K562 (cell line): ENCODE measurements around the gene AHSG. TPM values are rescaled to one million over a fixed set of nuclear protein-coding genes. Genes with fewer than 3 reads are reported as not detected.

Experiments used
- ATAC-seq: fragments of 200-7000 bp; cut with Tn5 transposase; 3 replicates; pipeline ENCODE4 v1.9.1; 2020; ENCODE audit warnings: moderate library complexity
- BruUV-seq: library from RNA; stranded (reverse); fragments of 400-500 nt; replicated peaks from 2 replicates; lab custom pipeline; 2021; lab: Mats Ljungman, UMichigan
- CTCF ChIA-PET: fragments of 300-600 bp; formaldehyde crosslinking; extraction: SDS; loops from one replicate; lab custom pipeline; 2021; ENCODE audit warnings: low intra/inter-chr PET ratio; lab: Yijun Ruan, JAX
- POLR2A ChIA-PET: fragments of 300-600, 350-650 bp; sonication (Branson Sonifier 250); formaldehyde crosslinking; extraction: SDS; loops from one replicate; lab custom pipeline; 2021; ENCODE audit warnings: antibody characterized with exemption, inconsistent platforms; lab: Yijun Ruan, JAX
- DNase-seq, 4 experiments: peaks; one replicate each; pipeline versions ENCODE4 v3.0.0 to v3.0.0-alpha.2; 2011 to 2018; ENCODE audit warnings: low spot score in 3 of 4, mixed read lengths in 3 of 4; ENCODE audit errors: extremely low read depth in 1 of 4
- FAIRE-seq: peaks from 2 replicates; lab custom pipeline; 2011; peaks lifted over from hg19 to GRCh38; lab: Jason Lieb, UNC
- H2AFZ ChIP-seq: 2 replicates; pipeline ENCODE4 v1.6.0; 2011; ENCODE audit warnings: low read depth, low read length, control low read depth, inconsistent platforms
- H3K27ac ChIP-seq: fragments of 200-600 bp; 3 replicates; pipeline ENCODE4 v1.8.0; 2011; ENCODE audit warnings: low read depth, mild to moderate bottlenecking, control low read depth, inconsistent platforms, low read length, moderate library complexity, mixed read lengths; ENCODE audit errors: extremely low read depth
- H3K27me3 ChIP-seq, 2 experiments: fragments of 300-600 bp in 1 of 2; 2 replicates in 1 of 2; 3 replicates in 1 of 2; pipeline versions ENCODE4 v1.6.0 to v1.8.0; 2011; ENCODE audit warnings: inconsistent platforms in 2 of 2, low read length in 2 of 2, mild to moderate bottlenecking in 1 of 2, mixed read lengths in 1 of 2, moderate library complexity in 1 of 2; ENCODE audit not compliant: control insufficient read depth in 2 of 2, insufficient read depth in 2 of 2
- H3K36me3 ChIP-seq: fragments of 300-600 bp; 3 replicates; pipeline ENCODE4 v1.8.0; 2011; ENCODE audit warnings: mild to moderate bottlenecking, low read length, inconsistent platforms; ENCODE audit not compliant: control insufficient read depth, insufficient read depth
- H3K4me1 ChIP-seq, 2 experiments: fragments of 200-600 bp in 1 of 2; replicated peaks in 1 of 2; 2 replicates in 1 of 2; 3 replicates in 1 of 2; pipeline versions ENCODE4 v1.5.1 to v1.8.0; 2011; ENCODE audit warnings: inconsistent platforms in 2 of 2, low read length in 2 of 2, mild to moderate bottlenecking in 1 of 2, mixed read lengths in 1 of 2, moderate library complexity in 1 of 2; ENCODE audit not compliant: control insufficient read depth in 2 of 2, insufficient read depth in 2 of 2
- H3K4me2 ChIP-seq: 2 replicates; pipeline ENCODE4 v1.6.1; 2011; ENCODE audit warnings: low read length, control low read depth, inconsistent platforms, mixed read lengths; ENCODE audit not compliant: insufficient read depth
- H3K4me3 ChIP-seq: fragments of 200-600 bp; sonication (generic), shearing (Covaris generic); 2 replicates; pipeline ENCODE4 v1.5.1; 2016; ENCODE audit warnings: control low read depth, inconsistent platforms
- H3K79me2 ChIP-seq: fragments of 200-600 bp; 3 replicates; pipeline ENCODE4 v1.8.0; 2011; ENCODE audit warnings: low read length, inconsistent platforms; ENCODE audit not compliant: control insufficient read depth, insufficient read depth
- H3K9ac ChIP-seq, 2 experiments: 2 replicates each; pipeline versions ENCODE4 v1.6.0 to v1.6.1; 2011; ENCODE audit warnings: low read depth in 2 of 2, low read length in 2 of 2, control low read depth in 1 of 2, inconsistent platforms in 1 of 2, mild to moderate bottlenecking in 1 of 2, mixed read lengths in 1 of 2; ENCODE audit not compliant: insufficient read depth in 1 of 2
- H3K9me1 ChIP-seq: one replicate; pipeline ENCODE4 v1.6.0; 2011; ENCODE audit warnings: inconsistent platforms, mild to moderate bottlenecking, low read length, moderate library complexity; ENCODE audit not compliant: control insufficient read depth, insufficient read depth
- H3K9me3 ChIP-seq: replicated peaks from 2 replicates; pipeline ENCODE4 v1.5.1; 2011; ENCODE audit warnings: low read depth, low read length, inconsistent platforms; ENCODE audit not compliant: control insufficient read depth, insufficient read depth
- H4K20me1 ChIP-seq: replicated peaks from 2 replicates; pipeline ENCODE4 v1.6.1; 2011; ENCODE audit warnings: low read length, inconsistent platforms, mixed read lengths; ENCODE audit not compliant: control insufficient read depth, insufficient read depth
- JUN ChIP-seq, 2 experiments: sonication (generic) in 1 of 2; formaldehyde crosslinking in 1 of 2; IDR thresholded peaks; 2 replicates each; pipeline versions ENCODE4 v1.6.1 to v1.8.0; 2012 to 2022; ENCODE audit warnings: borderline replicate concordance in 2 of 2, mild to moderate bottlenecking in 2 of 2, improper control_type of control experiment in 1 of 2, low read depth in 1 of 2, low read length in 1 of 2, missing genetic modification reagents in 1 of 2
- PHTF2 ChIP-seq: fragments of 250-450 bp; sonication (Bioruptor Pico); IDR thresholded peaks from 2 replicates; pipeline ENCODE4 v1.5.0; 2021; ENCODE audit warnings: mild to moderate bottlenecking
- SIN3A ChIP-seq, 2 experiments: fragments of 150-350 bp in 1 of 2; IDR thresholded peaks; 2 replicates each; pipeline ENCODE4 v1.6.1; 2011 to 2016; ENCODE audit warnings: borderline replicate concordance in 2 of 2, low read depth in 2 of 2, low read length in 2 of 2, mild to moderate bottlenecking in 2 of 2, moderate library complexity in 2 of 2; ENCODE audit not compliant: control insufficient read depth in 1 of 2
- SRSF1 ChIP-seq: fragments of 200-400 bp; formaldehyde crosslinking; IDR thresholded peaks from 2 replicates; pipeline ENCODE4 v1.6.1; 2017; ENCODE audit warnings: mild to moderate bottlenecking, low read depth, low read length, moderate library complexity
- TARDBP ChIP-seq: fragments of 450-650 bp; IDR thresholded peaks from 2 replicates; pipeline ENCODE4 v1.6.1; 2016
- WGBS: fragments of 100-300 bp; shearing (Covaris generic); methylation state at CpG from one replicate; pipeline ENCODE4 v1.1.6; 2016; ENCODE audit warnings: low coverage, mixed read lengths; ENCODE audit not compliant: insufficient coverage; ENCODE audit errors: missing lambda C conversion rate; 5-methylcytosine and 5-hydroxymethylcytosine counted together
- in situ Hi-C: fragments of 300-500 bp; cut with MboI; formaldehyde crosslinking; loops from 4 replicates; pipeline ENCODE4 v1.15.0; 2018; ENCODE audit warnings: inconsistent platforms, mixed read lengths
- intact Hi-C: fragments of 100-400 bp; cut with micrococcal nuclease; formaldehyde crosslinking; loops from 2 replicates; pipeline ENCODE4 v1.14.2; 2022
- polyA plus RNA-seq, 8 experiments: library from polyadenylated mRNA; depleted of rRNA in 4 of 8; stranded (reverse) in 5 of 8; unstranded in 3 of 8; fragments of >200 nt; fragmentation: Nextera tagmentation in 2 of 8; fragmentation: Illumina TruSeq in 1 of 8; extraction: Ambion mirVana in 2 of 8; extraction: Trizol in 1 of 8; gene quantifications; 2 replicates each; pipeline versions ENCODE4 v1.2.1 to v1.2.3, GENCODE V29; 2011 to 2014; ENCODE audit warnings: inconsistent platforms in 1 of 8, missing spikeins in 1 of 8
- total RNA-seq, 7 experiments: library from RNA; depleted of rRNA in 6 of 7; stranded (reverse); fragments of >200 nt in 6 of 7; fragmentation: Illumina TruSeq in 2 of 7; extraction: Trizol in 2 of 7; gene quantifications; 2 replicates each; pipeline versions ENCODE4 v1.2.1 to v1.2.3, GENCODE V29; 2011 to 2021; ENCODE audit warnings: low replicate concordance in 1 of 7
- TF ChIP-seq, protein P1 (sequence below): fragments of 250-450 bp; sonication (Bioruptor Pico); IDR thresholded peaks from 2 replicates; pipeline ENCODE4 v1.4.0; 2020
- TF ChIP-seq, protein P2 (sequence below): fragments of 450-650 bp; IDR thresholded peaks from 2 replicates; pipeline ENCODE4 v1.6.1; 2014; ENCODE audit warnings: low read depth, mild to moderate bottlenecking, moderate library complexity, borderline replicate concordance
- TF ChIP-seq, protein P3 (sequence below), 2 experiments: IDR thresholded peaks; 2 replicates each; pipeline ENCODE4 v1.6.1; 2011; ENCODE audit warnings: borderline replicate concordance in 1 of 2, control low read depth in 1 of 2, low read depth in 1 of 2, low read length in 1 of 2, mild to moderate bottlenecking in 1 of 2, mixed read lengths in 1 of 2, moderate library complexity in 1 of 2; ENCODE audit not compliant: insufficient read depth in 1 of 2, insufficient read length in 1 of 2, poor library complexity in 1 of 2, severe bottlenecking in 1 of 2; ENCODE audit errors: extremely low read depth in 1 of 2
- TF ChIP-seq, protein P4 (sequence below): sonication (generic); formaldehyde crosslinking; IDR thresholded peaks from 2 replicates; pipeline ENCODE4 v1.8.0; 2022; ENCODE audit warnings: mild to moderate bottlenecking, missing genetic modification reagents, borderline replicate concordance
- TF ChIP-seq, protein P5 (sequence below): sonication (generic); formaldehyde crosslinking; IDR thresholded peaks from 2 replicates; pipeline ENCODE4 v1.8.0; 2022; ENCODE audit warnings: missing genetic modification reagents, mild to moderate bottlenecking, moderate library complexity, borderline replicate concordance

The AHSG gene
- total and polyA plus RNA-seq, 9 of the 15 experiments (the other 6 are each of a cell fraction or from before 2014, with no cell fraction given), result 0.69 TPM; not detected in 8

DNA sequence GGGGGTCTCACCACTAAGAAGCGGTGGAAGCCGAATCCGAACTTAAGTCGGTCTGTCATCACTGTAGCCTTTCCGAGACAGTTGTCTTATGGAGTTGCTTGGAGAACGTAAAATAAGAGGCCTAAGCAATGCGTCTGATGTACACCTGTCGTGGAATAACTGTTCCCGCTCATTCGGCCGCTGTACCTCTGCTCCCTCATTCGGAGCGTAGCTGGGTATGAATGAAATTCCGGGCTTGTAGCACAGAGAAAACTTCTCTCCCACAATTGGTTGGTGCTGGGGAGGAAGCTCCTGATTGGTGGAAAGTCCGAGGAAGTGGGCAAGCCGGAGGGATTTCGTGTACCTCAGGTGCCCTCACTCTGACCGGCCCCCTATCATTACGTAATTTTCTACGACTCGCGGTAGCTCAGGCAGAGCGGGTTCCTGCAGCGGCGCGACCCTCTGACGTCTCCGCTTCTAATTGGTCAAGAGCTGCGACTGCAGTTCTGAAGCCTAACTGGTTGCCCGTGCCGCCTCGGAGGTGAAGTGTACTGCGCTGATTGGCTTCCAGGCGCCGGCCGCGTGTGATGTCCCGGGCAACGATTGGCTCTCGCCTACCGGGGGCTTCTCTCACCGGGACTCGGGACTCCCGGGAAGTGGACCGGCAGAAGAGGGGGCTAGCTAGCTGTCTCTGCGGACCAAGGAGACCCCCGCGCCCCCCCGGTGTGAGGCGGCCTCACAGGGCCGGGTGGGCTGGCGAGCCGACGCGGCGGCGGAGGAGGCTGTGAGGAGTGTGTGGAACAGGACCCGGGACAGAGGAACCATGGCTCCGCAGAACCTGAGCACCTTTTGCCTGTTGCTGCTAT, 42.5 kb upstream of the AHSG start, which contains the start of gene DNAJB11:
Gene DNAJB11 (plus strand): TSS at position 625 of the 845 bp plus-strand sequence. CDS start 178 bp downstream, at position 803.
- CTCF ChIA-PET, result no interaction called here
- Histone ChIP-seq H3K4me2 (peak within 1 kb of the TSS; percentile 100), H3K9me1 (no peaks in the 10 kb centered on the region), H3K4me1 (peaks cover 3 to 11% of the 10 kb centered on the region in 2 experiments; a peak in 4 of 5 replicates), H2AFZ (peak within 1 kb of the TSS; percentile 89), H3K4me3 (peak within 1 kb of the TSS; percentile 96), H3K36me3 (peaks cover 34% of the 10 kb centered on the region; the same call in 2 of the 3 replicates), H3K79me2 (peaks cover 67% of the 10 kb centered on the region), H3K27ac (peak within 1 kb of the TSS; percentile 95), H3K9me3 (no peaks in the 10 kb centered on the region), H3K27me3 (no peaks in the 10 kb centered on the region), H4K20me1 (no peaks in the 10 kb centered on the region), H3K9ac (peak within 1 kb of the TSS; percentile 95)
- POLR2A ChIA-PET, result interaction anchor here (0.6 to 5.7 kb wide), 17 partner anchors 10 to 1176 kb away, joined by 3 to 64 read pairs (median 3); partner anchors contain the start of genes EIF4A2 and TRA2B
- intact Hi-C loops (loop anchor here (1.0 kb wide), 1 partner anchor 461 kb away; the partner anchor contains the start of gene ETV5), in situ Hi-C loops (no loop called here)
- no TSS peak for BruUV-seq
- peak; percentile 93 to 99 (median 97) for DNase-seq
- under 1% methylated on average over 49 of the region's 59 CpGs for WGBS
- peak; percentile 98 for FAIRE-seq
- ATAC-seq, result peak; percentile 88
- TF ChIP-seq, protein P1, sequence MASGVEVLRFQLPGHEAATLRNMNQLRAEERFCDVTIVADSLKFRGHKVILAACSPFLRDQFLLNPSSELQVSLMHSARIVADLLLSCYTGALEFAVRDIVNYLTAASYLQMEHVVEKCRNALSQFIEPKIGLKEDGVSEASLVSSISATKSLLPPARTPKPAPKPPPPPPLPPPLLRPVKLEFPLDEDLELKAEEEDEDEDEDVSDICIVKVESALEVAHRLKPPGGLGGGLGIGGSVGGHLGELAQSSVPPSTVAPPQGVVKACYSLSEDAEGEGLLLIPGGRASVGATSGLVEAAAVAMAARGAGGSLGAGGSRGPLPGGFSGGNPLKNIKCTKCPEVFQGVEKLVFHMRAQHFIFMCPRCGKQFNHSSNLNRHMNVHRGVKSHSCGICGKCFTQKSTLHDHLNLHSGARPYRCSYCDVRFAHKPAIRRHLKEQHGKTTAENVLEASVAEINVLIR (CRISPR knock-in tag), result peak; percentile 94
- TF ChIP-seq TARDBP, result no peak
- TF ChIP-seq, protein P2, sequence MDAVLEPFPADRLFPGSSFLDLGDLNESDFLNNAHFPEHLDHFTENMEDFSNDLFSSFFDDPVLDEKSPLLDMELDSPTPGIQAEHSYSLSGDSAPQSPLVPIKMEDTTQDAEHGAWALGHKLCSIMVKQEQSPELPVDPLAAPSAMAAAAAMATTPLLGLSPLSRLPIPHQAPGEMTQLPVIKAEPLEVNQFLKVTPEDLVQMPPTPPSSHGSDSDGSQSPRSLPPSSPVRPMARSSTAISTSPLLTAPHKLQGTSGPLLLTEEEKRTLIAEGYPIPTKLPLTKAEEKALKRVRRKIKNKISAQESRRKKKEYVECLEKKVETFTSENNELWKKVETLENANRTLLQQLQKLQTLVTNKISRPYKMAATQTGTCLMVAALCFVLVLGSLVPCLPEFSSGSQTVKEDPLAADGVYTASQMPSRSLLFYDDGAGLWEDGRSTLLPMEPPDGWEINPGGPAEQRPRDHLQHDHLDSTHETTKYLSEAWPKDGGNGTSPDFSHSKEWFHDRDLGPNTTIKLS, result peak; percentile 68
- TF ChIP-seq, protein P3, sequence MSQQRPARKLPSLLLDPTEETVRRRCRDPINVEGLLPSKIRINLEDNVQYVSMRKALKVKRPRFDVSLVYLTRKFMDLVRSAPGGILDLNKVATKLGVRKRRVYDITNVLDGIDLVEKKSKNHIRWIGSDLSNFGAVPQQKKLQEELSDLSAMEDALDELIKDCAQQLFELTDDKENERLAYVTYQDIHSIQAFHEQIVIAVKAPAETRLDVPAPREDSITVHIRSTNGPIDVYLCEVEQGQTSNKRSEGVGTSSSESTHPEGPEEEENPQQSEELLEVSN (IDR thresholded peaks at IDR 0.05; ENCODE audit: borderline replicate concordance in 1 of 2, extremely low read depth in 1 of 2, insufficient read depth in 1 of 2, insufficient read length in 1 of 2, low read depth in 1 of 2, low read length in 1 of 2, poor library complexity in 1 of 2, severe bottlenecking in 1 of 2), result peak; percentile 55 to 59
- TF ChIP-seq, protein P4, sequence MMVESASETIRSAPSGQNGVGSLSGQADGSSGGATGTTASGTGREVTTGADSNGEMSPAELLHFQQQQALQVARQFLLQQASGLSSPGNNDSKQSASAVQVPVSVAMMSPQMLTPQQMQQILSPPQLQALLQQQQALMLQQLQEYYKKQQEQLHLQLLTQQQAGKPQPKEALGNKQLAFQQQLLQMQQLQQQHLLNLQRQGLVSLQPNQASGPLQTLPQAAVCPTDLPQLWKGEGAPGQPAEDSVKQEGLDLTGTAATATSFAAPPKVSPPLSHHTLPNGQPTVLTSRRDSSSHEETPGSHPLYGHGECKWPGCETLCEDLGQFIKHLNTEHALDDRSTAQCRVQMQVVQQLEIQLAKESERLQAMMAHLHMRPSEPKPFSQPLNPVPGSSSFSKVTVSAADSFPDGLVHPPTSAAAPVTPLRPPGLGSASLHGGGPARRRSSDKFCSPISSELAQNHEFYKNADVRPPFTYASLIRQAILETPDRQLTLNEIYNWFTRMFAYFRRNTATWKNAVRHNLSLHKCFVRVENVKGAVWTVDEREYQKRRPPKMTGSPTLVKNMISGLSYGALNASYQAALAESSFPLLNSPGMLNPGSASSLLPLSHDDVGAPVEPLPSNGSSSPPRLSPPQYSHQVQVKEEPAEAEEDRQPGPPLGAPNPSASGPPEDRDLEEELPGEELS (CRISPR knock-in tag), result peak; percentile 20; the same call in 1 of the 2 replicates
- TF ChIP-seq JUN (IDR thresholded peaks at IDR 0.05; ENCODE audit: borderline replicate concordance, low read depth, low read length), result 0 out of 2 replicates have a peak, but pooled peaks have one; percentile 55
- peak; percentile 81; the same call in 1 of the 2 replicates for TF ChIP-seq JUN (CRISPR knock-in tag; IDR thresholded peaks at IDR 0.05; ENCODE audit: borderline replicate concordance)
- peak in 1 of 2 experiments; percentile 82; a peak in 2 of 4 replicates for TF ChIP-seq SIN3A (IDR thresholded peaks at IDR 0.05; ENCODE audit: borderline replicate concordance in 2 of 2, control insufficient read depth in 1 of 2, low read depth in 2 of 2, low read length in 2 of 2)
- TF ChIP-seq, protein P5, sequence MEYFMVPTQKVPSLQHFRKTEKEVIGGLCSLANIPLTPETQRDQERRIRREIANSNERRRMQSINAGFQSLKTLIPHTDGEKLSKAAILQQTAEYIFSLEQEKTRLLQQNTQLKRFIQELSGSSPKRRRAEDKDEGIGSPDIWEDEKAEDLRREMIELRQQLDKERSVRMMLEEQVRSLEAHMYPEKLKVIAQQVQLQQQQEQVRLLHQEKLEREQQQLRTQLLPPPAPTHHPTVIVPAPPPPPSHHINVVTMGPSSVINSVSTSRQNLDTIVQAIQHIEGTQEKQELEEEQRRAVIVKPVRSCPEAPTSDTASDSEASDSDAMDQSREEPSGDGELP, result peak; percentile 75; the same call in 1 of the 2 replicates
- TF ChIP-seq SRSF1, result no peak
- no peak for TF ChIP-seq PHTF2
